Measurements from ENCODE around the gene ARPC2. TPM values are rescaled to one million over a fixed set of nuclear protein-coding genes. Genes with fewer than 3 reads are reported as not detected.

The ARPC2 gene
- total RNA-seq, 2 donors from 2014 or later, result 243 to 247 TPM

DNA sequence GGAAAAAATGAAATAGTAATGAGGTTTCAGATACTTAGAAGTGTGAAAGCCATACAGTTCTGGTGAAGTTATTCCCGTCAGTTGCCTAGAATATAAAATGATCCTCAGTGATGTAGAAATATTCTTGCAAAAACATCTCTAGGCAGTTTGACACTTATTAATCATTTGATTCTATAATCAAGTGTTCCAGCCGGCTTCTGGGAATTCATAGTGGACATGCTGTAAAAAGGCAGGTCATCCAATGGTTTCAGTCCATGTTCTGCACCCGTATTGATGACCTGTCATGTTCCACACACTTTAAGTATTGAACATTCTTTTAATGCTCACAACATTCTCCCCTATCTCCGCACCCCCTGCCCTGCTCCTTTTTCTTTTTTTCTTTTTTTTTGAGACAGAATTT, 19.8 kb downstream of the ARPC2 start:
- Mint-ChIP-seq H3K27me3 (ENCODE audit: insufficient read depth) (no peaks in the 10 kb centered on the region), H3K9me3 (no peaks in the 10 kb centered on the region), H3K27ac (no peak overlapping the region), H3K4me1 (no peaks in the 10 kb centered on the region), H3K36me3 (ENCODE audit: low read depth) (peaks cover 88% of the 10 kb centered on the region), H3K4me3 (no peak overlapping the region)
- DNase-seq, result peak; percentile 8
- Histone ChIP-seq H3K9me3 (ENCODE audit: control insufficient read depth, low read length) (no peaks in the 10 kb centered on the region), H3K36me3 (ENCODE audit: control insufficient read depth, insufficient read depth, low read length) (peaks cover 94% of the 10 kb centered on the region), H3K4me1 (ENCODE audit: control insufficient read depth, insufficient read depth, low read length) (no peaks in the 10 kb centered on the region), H3K4me3 (ENCODE audit: low read length) (no peak overlapping the region), H3K9ac (ENCODE audit: extremely low read depth, low read length, poor library complexity, severe bottlenecking) (no peak overlapping the region), H3K27me3 (ENCODE audit: control insufficient read depth, insufficient read depth, low read length, poor library complexity, severe bottlenecking) (no peaks in the 10 kb centered on the region), H3K27ac (ENCODE audit: low read depth, low read length) (no peak overlapping the region)
- 96% methylated on average over 4 of the region's 4 CpGs for WGBS, 2 experiments (ENCODE audit: insufficient coverage in 1 of 2, insufficient read length in 1 of 2)
- TF ChIP-seq CTCF (conservative IDR thresholded peaks at IDR 0.05), result no peak

DNA sequence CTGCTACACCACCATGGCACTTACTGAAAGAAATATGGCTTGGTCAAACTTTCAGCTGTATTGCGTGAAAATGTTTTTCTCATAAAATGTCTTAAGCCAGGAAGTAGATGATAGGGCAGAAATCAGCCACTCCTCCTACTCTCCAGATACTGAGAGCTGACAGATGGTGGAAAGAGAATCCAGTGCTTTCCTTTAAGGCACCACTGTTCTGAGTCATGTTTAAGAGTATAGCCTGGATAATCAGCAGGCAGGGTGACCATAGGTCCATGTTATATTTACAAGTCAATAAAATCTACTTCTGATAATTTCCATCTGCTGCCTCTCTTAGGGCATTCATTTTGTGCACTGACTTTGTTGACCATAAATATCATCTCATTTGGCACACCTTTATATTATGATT, 21.9 kb downstream of the ARPC2 start:
- H3K9me3 ChIP-seq (ENCODE audit: control insufficient read depth, low read length), result no peaks in the 10 kb centered on the region
- H3K27ac ChIP-seq (ENCODE audit: low read depth, low read length), result no peak overlapping the region
- no peak overlapping the region for H3K9ac ChIP-seq (ENCODE audit: extremely low read depth, low read length, poor library complexity, severe bottlenecking)
- no peaks in the 10 kb centered on the region for H3K27me3 ChIP-seq (ENCODE audit: control insufficient read depth, insufficient read depth, low read length, poor library complexity, severe bottlenecking)
- Mint-ChIP-seq H3K4me1 (no peaks in the 10 kb centered on the region), H3K4me3 (no peak overlapping the region), H3K36me3 (ENCODE audit: low read depth) (peaks cover 88% of the 10 kb centered on the region), H3K27me3 (ENCODE audit: insufficient read depth) (no peaks in the 10 kb centered on the region), H3K27ac (no peak overlapping the region), H3K9me3 (no peaks in the 10 kb centered on the region)
- no peak for TF ChIP-seq CTCF (conservative IDR thresholded peaks at IDR 0.05)
- H3K4me3 ChIP-seq (ENCODE audit: low read length), result no peak overlapping the region
- H3K4me1 ChIP-seq (ENCODE audit: control insufficient read depth, insufficient read depth, low read length), result no peaks in the 10 kb centered on the region
- peaks cover 96% of the 10 kb centered on the region for H3K36me3 ChIP-seq (ENCODE audit: control insufficient read depth, insufficient read depth, low read length)
- 100% methylated on average over 1 of the region's 1 CpG for WGBS, 2 experiments (ENCODE audit: insufficient coverage in 1 of 2, insufficient read length in 1 of 2)
- peak; percentile 5 for DNase-seq

DNA sequence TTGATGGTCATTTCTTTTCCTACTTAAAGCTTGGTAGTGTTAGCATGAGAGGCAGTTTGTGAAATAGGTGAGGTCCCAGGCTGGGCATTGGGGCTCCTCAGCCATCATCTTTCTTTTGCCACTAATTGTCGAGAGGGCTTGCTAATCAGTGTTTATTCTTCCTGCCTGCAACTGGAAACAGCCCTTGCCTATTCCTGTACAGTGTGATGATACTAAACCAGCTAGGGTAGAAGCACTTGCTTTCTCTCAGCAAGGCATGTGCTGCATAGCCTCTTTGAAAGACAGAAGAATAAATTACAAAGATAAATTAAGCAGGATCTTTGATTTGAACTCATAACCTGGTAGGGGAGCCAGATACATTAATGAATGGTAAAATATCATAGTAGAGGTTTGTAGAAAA, 27.2 kb downstream of the ARPC2 start:
- Mint-ChIP-seq H3K9me3 (no peaks in the 10 kb centered on the region), H3K27me3 (ENCODE audit: insufficient read depth) (no peaks in the 10 kb centered on the region), H3K4me1 (no peaks in the 10 kb centered on the region), H3K4me3 (no peak overlapping the region), H3K36me3 (ENCODE audit: low read depth) (peaks cover 82% of the 10 kb centered on the region), H3K27ac (no peak overlapping the region)
- Histone ChIP-seq H3K9ac (ENCODE audit: extremely low read depth, low read length, poor library complexity, severe bottlenecking) (no peak overlapping the region), H3K27ac (ENCODE audit: low read depth, low read length) (no peak overlapping the region), H3K4me3 (ENCODE audit: low read length) (no peak overlapping the region), H3K36me3 (ENCODE audit: control insufficient read depth, insufficient read depth, low read length) (peaks cover 94% of the 10 kb centered on the region), H3K9me3 (ENCODE audit: control insufficient read depth, low read length) (no peaks in the 10 kb centered on the region), H3K4me1 (ENCODE audit: control insufficient read depth, insufficient read depth, low read length) (no peaks in the 10 kb centered on the region), H3K27me3 (ENCODE audit: control insufficient read depth, insufficient read depth, low read length, poor library complexity, severe bottlenecking) (no peaks in the 10 kb centered on the region)
- no peak for TF ChIP-seq CTCF (conservative IDR thresholded peaks at IDR 0.05)
- 81% methylated on average over 1 of the region's 1 CpG; no CpG with 5 or more reads in 1 of the 2 experiments for WGBS, 2 experiments (ENCODE audit: insufficient coverage in 1 of 2, insufficient read length in 1 of 2)
- DNase-seq, result no peak

Data from endodermal cell (in vitro differentiated cells).